Myocyte (in vitro differentiated cells): Measurements from ENCODE around the gene SH3BGRL3. TPM values are rescaled to one million over a fixed set of nuclear protein-coding genes. Genes with fewer than 3 reads are reported as not detected.
"Not testable (repeated sequence)": the region's sequence is repeated elsewhere in the genome, so short reads cannot be mapped to it uniquely, and the experiment has no call there.

Experiments
- DNase-seq: peaks from one replicate; pipeline ENCODE4 v3.0.0-alpha.2; 2012; ENCODE audit warnings: low read depth
- total RNA-seq: library from RNA; depleted of rRNA; stranded (reverse); fragments of >200 nt; gene quantifications from 2 replicates; pipeline ENCODE4 v1.2.3, GENCODE V29; 2014

Gene SH3BGRL3
- total RNA-seq, 1 donor from 2014 or later = 49.0 TPM

DNA sequence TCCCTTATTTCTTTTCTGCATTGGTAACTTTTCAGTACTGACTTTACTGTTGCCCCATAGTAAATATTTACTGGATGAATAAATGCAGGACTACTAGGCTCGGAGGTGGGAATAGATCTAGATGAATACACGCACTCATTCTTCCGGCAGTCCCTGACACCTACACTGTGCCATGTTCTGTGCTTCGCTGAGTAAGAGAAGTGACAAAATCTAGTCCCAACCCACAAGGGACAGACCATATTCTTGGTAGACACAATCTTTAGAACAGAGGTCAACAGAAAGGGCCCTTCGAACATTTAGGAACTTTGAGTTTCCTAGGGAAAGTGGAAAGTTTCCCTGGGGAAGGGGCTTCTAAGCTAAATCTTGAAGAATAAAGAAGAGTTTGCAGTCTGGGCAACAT is 34.6 kb downstream of the SH3BGRL3 start:
- no peak for DNase-seq

DNA sequence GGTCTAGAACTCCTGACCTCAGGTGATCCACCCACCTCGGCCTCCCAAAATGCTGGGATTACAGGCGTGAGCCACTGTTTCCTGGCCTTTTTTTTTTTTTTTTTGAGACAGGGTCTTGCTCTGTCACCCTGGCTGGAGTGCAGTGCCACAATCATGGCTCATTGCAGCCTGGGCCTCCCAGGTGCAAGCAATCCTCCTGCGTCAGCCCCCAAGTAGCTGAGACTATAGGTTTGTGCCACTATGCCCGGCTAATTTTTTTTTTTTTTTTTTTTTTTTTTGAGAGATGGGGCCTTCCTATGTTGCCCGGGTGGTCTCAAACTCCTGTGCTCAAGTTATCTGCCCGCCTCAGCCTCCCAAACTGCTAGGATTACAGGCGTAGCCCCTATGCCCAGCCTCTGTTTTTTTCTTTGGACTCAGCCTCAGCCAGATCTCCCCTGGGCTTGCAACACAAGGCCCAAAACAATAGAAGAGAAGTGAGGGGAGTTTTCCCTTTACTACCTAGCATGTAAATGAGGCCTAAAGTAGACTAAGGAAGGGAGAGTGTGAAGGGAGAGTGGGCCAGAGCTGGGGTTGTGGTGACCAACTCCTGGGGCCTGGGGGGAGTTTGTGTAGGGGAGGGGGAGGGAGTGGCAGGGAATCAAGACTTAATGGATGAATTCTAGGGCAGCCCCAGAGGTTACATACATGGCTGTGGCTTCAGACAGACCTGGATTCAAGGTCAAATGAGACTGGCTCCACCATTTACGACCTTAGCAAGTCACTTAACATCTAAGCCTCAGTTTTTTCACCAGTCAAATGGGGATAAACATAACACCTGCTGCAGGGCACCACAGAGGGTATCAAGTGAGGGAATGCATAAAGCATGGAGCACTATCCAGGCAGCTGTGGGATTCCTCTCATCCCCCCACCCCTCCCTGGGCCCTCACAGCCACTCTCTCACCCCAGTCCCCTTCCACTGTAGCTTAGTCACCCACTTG is 36.3 kb downstream of the SH3BGRL3 start:
- no peak for DNase-seq

DNA sequence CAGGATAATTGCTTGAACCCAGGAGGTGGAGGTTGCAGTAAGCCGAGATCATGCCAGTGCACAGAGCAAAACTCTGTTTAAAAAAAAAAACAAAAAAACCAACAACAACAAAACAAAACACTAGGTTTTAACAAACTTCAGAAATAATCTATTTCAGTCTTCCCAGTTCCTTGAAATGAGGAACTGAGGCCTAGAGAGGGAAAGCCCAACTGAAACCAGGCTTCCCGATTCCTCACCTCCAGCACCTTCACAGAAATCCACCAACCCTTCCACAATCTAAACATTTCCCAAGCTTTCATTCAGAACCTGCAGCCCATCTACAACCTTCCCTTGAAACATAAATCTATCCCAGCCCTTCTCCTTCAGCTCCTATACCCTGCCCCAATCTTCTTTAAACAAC is 37.3 kb downstream of the SH3BGRL3 start:
- no peak for DNase-seq

DNA sequence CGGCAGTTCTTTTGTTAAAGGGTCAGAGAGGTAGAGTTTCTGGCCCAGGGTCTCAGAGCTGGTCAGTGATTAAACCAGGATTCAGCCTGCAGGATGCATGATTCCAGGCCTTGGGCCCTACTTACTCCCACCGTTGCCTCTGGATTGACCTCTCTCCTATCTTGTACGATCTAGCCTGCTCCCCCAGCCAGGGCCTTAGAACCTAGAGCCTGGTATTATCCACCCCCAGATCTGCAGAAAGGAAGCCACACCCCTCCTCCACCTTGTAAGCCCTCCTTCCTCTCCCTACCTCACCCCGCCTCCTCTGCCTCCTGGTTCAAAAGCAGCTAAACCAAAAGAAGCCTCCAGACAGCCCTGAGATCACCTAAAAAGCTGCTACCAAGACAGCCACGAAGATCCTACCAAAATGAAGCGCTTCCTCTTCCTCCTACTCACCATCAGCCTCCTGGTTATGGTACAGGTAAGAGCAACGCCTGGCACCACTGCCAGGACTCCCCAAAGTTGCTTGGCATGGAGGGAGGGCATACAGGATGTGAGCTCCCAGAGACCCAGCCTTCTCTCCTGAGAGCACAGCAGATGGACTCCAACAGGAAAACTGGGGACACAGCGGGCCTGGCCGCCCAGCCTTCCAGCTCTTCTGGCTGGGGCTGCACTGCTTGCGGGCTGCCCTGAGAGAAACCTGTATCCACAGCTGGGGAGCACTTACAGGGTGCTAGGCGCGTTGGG is 37.9 kb downstream of the SH3BGRL3 start, which contains the start of gene CD52:
TSS of gene CD52 (plus strand) at position 347 of the 726 bp plus-strand sequence. CDS start at position 407, 60 bp downstream.
- no peak for DNase-seq

DNA sequence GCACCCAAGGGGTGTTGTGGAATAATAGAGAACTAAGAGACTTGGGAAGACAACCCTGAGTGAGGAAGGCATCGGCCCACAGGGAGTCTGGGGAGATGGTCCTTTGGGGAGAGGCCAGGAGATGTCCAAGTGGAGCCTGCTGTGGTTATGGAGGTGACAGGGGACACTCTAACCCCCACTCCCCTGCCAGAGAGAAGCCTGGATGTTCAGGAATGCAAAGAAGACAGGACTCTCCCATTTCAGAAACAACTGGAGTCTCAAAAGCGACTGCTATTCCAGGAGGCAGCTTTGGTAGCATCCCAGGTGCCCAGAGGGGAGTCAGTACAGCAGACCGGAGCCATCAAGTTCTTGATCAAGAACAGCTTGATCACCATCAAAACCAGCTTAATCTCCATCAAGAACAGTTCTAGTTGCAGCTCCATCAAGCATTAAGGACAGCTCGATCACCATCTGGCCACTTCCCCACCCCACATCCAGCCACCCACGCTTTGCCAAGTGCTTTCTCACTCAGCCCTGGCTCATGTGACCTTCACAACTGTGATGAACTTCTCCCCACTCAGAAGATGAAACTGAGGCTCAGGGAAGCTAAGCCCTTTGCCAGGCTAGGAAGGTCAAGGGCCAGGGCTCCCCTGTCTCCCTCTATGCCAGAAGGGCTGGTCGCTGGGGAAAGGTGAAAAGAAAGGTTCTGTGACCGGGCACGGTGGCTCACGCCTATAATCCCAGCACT is 38.6 kb downstream of the SH3BGRL3 start:
- no peak for DNase-seq

DNA sequence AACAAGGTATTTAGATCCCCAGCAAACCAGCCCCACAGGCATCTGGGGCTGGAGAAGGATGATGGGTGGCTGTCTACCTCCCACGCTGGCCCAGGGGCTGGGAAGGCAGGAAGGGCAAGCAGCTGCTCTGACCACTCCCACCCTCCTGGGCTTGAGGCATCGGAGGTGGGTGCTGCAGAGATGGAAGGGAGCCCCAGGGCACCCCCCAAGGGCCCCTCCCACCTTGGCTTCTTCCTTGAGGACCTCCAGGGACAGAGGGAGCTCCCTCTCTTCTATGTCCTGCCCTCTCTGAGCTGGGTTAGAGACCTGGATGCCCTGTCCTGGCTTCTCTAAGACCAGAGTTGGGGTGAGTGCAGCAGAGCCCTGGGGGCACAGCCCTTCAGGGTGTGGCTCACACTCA is 41.0 kb downstream of the SH3BGRL3 start:
- DNase-seq = no peak

DNA sequence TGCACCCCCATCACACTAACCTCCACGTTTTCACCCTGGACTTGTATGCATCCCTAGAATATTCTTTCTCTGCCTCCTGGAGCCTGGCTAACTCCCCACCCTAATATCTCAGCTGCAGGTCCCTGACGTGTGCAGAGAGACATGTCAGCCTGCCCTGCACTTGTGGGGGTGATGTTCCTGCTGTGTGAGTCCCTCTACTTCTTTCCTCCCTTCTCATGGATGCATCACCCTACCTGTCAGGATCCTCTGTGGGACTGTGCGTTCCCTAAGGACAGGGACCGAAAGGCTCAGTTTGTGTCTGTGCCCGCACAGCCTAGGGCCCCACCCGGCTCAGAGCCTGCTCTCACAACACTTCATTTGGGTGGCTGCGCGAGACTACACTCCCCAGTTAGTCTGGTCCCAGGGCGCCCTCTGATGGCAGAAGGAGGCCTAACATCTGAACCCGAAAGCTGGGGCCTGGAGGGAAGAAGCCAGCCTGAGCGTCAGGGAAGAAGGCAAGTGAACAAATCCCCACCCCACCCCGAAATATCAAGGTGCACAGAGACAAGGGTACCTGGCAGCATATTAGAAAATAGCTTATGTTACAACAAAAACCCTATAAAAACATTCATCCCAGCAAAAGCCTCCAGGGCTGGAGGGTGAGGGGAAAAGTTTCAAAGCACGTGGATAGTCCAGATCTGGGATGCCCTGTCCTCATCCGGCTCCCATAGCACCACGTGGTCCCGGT is 41.6 kb downstream of the SH3BGRL3 start:
- peak; percentile 90 for DNase-seq

DNA sequence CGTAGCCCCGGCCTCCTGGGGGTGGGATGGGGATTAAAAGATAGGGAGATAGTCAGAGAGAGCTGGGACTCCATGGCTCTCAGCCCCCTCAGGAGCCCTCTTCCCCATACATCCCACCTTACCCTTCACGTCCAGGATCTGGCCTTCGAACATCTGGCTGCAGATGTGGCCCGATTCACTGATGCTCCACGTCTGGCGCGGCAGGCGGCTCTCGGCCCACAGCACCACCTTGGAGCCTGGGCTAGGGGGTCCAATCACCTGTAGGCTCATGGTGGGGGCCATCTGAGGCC is 42.1 kb downstream of the SH3BGRL3 start:
- no peak for DNase-seq

DNA sequence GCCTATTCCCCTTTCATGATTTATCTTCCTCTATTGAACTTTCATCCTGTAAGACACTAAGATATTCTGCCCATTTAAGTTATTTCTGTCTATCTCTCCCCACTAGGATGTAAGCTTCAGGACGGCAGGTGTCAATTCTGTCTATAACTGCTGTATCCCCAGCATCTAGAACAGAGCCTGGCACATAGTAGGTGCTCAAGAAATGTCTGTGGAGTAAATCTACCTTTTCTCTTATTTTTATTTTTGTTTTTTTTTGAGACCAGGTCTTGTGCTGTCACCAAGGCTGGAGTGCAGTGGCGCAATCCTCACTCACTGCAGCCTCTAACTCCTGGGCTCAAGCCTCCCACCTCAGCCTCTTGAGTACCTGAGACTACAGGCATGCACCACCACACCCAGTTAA is 43.5 kb downstream of the SH3BGRL3 start:
- no peak for DNase-seq

DNA sequence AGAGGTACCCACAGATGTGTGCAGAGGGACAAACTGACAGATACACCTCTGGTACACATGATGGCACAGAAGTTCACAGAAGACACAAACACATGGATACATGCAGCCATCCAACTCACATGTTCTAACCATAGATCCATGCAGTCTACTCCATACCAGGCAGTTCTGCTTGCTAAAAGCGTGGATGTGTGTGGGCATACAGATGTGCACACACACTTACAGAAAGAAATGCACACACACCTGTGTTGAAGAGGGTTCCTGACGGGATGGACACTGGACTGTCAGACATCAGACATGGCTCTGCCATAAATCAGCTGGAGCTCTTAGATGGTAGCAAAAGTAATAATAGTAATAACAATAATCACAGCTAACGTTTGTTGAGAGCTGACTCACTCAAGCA is 44.7 kb downstream of the SH3BGRL3 start:
- DNase-seq = no peak

DNA sequence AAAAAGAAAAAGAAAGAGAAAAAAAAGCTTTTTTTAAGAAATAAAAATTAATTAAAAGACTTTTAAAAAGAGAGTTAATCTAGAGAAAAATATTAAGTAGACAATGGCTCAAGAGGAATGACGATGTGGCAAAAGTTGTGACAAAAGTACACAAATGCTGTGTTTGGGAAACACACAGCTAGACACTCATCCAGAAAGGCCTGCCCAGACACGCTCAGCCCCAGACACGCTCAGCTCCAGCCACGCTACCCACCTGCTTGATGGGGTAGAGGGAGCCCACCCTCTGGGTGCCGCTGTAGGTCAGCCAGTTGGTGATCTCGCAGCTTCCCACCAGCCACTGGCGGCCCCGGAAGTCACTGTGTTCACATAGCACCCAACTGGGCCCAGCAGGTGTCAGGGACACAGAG is 48.1 kb downstream of the SH3BGRL3 start:
- DNase-seq = no peak

DNA sequence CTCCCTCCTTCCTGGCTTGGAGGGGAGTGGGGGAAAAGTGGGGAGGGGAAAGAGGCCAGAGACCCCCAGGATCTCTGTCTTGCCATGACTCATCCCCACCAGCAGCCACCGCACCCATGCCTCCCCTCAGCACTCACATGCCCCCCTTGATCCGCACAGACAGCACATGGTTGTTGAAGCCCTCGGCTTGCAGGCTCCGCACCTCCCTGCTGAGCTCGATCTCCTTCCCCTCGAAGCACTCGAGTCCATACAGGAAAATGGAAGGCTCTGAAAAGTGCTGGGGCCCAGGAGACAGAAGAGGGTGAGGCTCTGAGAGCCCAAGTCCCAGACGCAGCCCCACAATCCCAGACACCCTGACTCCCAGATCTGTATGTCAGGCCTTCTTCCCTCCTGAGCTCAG is 48.7 kb downstream of the SH3BGRL3 start:
- DNase-seq = no peak

DNA sequence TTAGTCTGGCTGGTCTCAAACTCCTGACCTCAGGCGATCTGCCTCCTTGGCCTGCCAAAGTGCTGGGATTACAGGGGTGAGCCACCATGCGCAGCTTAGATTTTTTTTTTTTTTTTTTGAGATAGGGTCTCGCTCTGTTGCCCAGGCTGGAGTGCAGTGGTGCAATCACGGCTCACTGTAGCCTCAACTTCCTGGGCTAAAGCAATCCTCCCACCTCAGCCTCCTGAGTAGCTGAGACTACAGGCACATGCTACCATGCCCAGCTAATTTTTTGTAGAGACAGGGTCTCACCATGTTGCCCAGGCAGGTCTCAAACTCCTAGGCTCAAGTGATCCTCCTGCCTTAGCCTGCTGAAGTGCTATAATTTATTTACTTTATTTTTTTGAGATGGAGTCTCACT is 49.5 kb downstream of the SH3BGRL3 start:
- DNase-seq = not testable (repeated sequence)

DNA sequence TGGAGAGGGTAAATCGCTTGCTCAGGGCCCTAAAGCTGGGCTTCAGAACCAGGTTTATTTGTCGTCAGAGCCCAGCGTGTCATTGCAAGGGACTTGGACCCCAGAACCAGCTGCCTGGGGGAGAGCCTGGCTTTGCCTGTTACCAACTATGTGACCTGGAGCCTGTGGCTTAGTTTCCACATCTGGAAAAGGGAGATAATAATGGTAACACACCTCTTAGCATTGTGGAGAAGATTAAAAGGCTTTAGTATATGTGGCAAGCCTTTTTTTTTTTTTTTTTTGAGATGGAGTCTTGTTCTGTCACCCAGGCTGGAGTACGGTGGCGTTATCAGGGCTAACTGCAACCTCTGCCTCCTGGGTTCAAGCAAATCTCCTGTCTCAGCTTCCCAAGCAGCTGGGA is 50.4 kb downstream of the SH3BGRL3 start:
- DNase-seq = no peak

Other genes starting within 250 kb of the SH3BGRL3 start
- 0.10 and 0.21 TPM in 2 replicates for gene SLC30A2, start 234.0 kb upstream of the SH3BGRL3 start, total RNA-seq
- 18.6 and 26.2 TPM in 2 replicates for gene TRIM63, start 212.5 kb upstream of the SH3BGRL3 start, total RNA-seq
- 5.1 and 5.9 TPM in 2 replicates for gene PDIK1L, start 168.3 kb upstream of the SH3BGRL3 start, total RNA-seq
- gene FAM110D, start 121.0 kb upstream of the SH3BGRL3 start, total RNA-seq = not detected in 2 replicates
- not detected in 2 replicates for gene C1orf232, start 111.1 kb upstream of the SH3BGRL3 start, total RNA-seq
- gene ZNF593, start 110.2 kb upstream of the SH3BGRL3 start, total RNA-seq = 25.6 and 27.8 TPM in 2 replicates
- gene ZNF593OS, start 108.3 kb upstream of the SH3BGRL3 start, total RNA-seq = not detected in 2 replicates
- gene CNKSR1, start 102.6 kb upstream of the SH3BGRL3 start, total RNA-seq = 0.36 and 0.62 TPM in 2 replicates
- gene CATSPER4, start 89.5 kb upstream of the SH3BGRL3 start, total RNA-seq = not detected in 2 replicates
- gene CEP85, start 45.9 kb upstream of the SH3BGRL3 start, total RNA-seq = 13.0 and 22.6 TPM in 2 replicates
- gene UBXN11, start 26.6 kb downstream of the SH3BGRL3 start, total RNA-seq = 4.2 and 4.5 TPM in 2 replicates
- not detected in 2 replicates for gene CD52, start 37.9 kb downstream of the SH3BGRL3 start, total RNA-seq
- not detected in 2 replicates for gene CRYBG2, start 74.0 kb downstream of the SH3BGRL3 start, total RNA-seq
- gene ZNF683, start 92.7 kb downstream of the SH3BGRL3 start, total RNA-seq = not detected in 2 replicates
- gene LIN28A, start 130.7 kb downstream of the SH3BGRL3 start, total RNA-seq = not detected in 2 replicates
- 51.6 and 55.3 TPM in 2 replicates for gene DHDDS, start 152.2 kb downstream of the SH3BGRL3 start, total RNA-seq
- gene HMGN2, start 192.4 kb downstream of the SH3BGRL3 start, total RNA-seq = 250 and 254 TPM in 2 replicates
- gene RPS6KA1, start 249.7 kb downstream of the SH3BGRL3 start, total RNA-seq = 1.4 and 7.2 TPM in 2 replicates